ENCODE measurements around the gene CNTNAP2.

GRCh38 chr7:148245381-148245780 is 2128.8 kb downstream of the CNTNAP2 start:
- no peak for TF ChIP-seq NFRKB (IDR thresholded peaks at IDR 0.05; ENCODE audit: low read depth)
- TF ChIP-seq MXI1 (IDR thresholded peaks at IDR 0.05; ENCODE audit: low read depth, low read length): no peak
